Retinal pigment epithelial cell (primary cell): ENCODE measurements around the gene SLC9A4.

Experiments
- DNase-seq: peaks from one replicate; pipeline ENCODE4 v3.0.0-alpha.2; 2010; ENCODE audit warnings: low read depth
- H3K4me3 ChIP-seq: 2 replicates; pipeline ENCODE4 v1.5.1; 2011; ENCODE audit warnings: mild to moderate bottlenecking, low read length, control low read depth, moderate library complexity
- TF ChIP-seq, protein P1 (sequence below): conservative IDR thresholded peaks from 2 replicates; pipeline ENCODE4 v1.5.1; 2011; ENCODE audit warnings: low read depth, low read length, control low read depth, inconsistent platforms

SLC9A4 gene

DNA sequence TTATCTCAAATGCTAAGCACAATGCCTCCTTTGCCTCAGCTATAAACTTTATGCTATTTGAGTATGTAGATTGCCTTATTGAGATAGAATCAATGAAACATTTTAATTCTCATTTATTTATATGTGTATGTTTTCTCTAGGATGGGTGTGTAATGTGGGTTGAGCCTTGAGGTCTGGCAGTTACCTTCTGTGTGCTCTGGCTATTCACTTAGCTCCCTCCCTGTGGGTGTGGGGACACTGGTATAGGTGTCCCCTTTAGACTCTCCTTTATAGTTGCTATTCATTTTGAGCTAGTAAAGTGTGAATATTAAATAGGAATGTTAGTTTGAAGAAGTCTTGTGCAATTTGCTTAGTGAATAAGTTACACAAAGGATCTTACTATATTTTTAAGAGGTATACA lies 1.8 kb downstream of the SLC9A4 start:
- no peak overlapping the region for H3K4me3 ChIP-seq
- DNase-seq, result no peak
- TF ChIP-seq, protein P1, sequence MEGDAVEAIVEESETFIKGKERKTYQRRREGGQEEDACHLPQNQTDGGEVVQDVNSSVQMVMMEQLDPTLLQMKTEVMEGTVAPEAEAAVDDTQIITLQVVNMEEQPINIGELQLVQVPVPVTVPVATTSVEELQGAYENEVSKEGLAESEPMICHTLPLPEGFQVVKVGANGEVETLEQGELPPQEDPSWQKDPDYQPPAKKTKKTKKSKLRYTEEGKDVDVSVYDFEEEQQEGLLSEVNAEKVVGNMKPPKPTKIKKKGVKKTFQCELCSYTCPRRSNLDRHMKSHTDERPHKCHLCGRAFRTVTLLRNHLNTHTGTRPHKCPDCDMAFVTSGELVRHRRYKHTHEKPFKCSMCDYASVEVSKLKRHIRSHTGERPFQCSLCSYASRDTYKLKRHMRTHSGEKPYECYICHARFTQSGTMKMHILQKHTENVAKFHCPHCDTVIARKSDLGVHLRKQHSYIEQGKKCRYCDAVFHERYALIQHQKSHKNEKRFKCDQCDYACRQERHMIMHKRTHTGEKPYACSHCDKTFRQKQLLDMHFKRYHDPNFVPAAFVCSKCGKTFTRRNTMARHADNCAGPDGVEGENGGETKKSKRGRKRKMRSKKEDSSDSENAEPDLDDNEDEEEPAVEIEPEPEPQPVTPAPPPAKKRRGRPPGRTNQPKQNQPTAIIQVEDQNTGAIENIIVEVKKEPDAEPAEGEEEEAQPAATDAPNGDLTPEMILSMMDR, result no peak

DNA sequence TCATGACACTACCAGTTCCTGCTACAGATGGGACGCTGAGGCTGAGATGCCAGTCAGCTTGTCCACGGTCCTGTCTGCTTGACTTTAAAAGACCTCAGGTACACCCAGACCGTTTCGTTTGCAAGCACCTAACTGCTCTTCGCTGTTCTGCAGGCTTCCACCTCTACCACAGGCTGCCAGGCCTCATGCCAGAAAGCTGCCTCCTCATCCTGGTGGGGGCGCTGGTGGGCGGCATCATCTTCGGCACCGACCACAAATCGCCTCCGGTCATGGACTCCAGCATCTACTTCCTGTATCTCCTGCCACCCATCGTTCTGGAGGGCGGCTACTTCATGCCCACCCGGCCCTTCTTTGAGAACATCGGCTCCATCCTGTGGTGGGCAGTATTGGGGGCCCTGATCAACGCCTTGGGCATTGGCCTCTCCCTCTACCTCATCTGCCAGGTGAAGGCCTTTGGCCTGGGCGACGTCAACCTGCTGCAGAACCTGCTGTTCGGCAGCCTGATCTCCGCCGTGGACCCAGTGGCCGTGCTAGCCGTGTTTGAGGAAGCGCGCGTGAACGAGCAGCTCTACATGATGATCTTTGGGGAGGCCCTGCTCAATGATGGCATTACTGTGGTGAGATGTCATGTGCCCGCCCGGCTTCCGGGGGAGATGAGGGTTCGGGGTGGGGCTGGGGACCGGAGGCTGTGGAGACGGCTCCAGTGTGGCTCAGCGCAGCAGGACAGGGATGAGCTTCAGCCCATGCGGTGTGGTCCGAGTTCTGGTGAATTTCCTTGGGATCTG lies 5.9 kb downstream of the SLC9A4 start:
- no peak overlapping the region for H3K4me3 ChIP-seq
- no peak for DNase-seq
- TF ChIP-seq, protein P1, result no peak

DNA sequence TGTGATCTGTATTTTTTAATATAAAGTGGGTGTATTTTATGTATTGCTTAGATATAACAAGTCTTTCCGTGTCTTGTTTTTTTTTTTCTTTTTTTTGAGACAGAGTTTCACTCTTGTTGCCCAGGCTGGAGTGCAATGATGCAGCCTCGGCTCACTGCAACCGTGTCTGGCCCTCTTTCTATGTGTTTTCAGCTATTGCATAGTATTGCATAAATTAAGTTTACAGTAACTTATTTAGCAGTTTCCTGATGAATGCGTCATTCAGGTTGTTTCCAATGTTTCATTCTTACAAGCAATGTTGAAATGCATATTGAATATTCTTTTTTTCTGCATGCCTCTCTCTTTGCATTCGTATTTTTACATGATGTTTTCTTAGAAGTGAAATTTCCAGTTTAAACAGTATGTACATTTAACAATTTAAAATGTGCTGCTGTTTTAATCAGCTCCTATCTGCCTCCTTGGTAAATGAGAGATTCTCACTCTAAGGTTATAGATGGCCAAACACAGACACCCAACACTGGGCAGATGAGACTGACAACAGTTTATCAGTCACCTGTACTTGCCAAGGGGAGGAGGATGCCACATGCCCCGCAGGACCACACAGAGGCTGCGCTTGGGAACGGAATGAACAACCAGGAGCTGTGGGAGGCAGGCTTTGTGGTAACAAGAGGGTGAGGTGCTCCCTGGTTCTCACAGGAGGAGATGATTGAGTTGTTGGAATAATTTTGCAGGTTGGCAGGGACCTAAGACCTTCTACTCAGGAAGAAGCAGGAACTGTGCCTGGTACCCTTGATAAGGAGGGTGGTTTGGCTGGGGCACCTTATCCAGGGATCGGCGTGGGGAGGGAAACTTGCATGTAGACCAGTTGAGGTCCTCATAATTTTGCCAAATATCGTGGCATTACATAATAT lies 7.5 kb downstream of the SLC9A4 start:
- no peak for DNase-seq
- TF ChIP-seq, protein P1, result no peak
- H3K4me3 ChIP-seq, result no peak overlapping the region

DNA sequence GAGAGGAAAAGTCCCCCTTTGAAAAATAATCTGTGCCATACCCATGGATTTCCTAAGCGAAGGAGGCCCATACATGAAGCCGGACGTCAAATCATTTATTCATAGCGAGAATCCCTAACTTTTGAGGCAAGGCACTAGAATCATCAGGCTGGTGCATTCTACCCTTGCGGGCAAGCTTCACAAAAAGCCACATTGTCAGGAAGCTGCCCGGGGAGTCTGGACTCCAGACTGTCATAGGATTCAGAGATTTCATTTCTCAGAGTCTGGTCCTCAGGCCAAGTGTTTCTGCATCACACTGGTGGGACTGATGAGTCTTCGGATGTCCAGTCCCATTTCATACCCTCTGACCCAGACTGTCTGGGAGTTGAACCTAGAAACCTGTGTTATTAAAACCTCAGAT lies 8.9 kb downstream of the SLC9A4 start:
- H3K4me3 ChIP-seq, result no peak overlapping the region
- no peak for DNase-seq
- TF ChIP-seq, protein P1, result no peak

DNA sequence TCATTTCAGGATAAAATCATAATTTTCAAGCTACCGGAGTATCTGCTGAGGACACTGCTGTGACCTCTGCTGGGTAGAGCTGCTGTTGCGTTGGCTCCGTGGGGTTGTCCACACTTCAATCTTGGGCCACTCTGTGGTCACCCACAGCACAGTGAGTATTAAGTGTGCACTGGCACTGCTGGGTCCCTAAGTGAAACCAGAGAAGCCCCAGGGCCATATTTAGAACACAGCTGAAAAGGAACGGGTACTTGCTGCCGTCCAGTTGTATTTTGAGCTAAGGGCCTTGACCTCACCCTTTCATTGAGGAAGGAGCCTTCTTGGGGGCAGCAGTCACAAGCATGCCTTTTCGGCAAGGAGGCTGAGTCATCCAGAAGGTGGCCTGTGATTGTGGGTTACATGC lies 10.1 kb downstream of the SLC9A4 start:
- no peak overlapping the region for H3K4me3 ChIP-seq
- DNase-seq, result no peak
- TF ChIP-seq, protein P1, result no peak

DNA sequence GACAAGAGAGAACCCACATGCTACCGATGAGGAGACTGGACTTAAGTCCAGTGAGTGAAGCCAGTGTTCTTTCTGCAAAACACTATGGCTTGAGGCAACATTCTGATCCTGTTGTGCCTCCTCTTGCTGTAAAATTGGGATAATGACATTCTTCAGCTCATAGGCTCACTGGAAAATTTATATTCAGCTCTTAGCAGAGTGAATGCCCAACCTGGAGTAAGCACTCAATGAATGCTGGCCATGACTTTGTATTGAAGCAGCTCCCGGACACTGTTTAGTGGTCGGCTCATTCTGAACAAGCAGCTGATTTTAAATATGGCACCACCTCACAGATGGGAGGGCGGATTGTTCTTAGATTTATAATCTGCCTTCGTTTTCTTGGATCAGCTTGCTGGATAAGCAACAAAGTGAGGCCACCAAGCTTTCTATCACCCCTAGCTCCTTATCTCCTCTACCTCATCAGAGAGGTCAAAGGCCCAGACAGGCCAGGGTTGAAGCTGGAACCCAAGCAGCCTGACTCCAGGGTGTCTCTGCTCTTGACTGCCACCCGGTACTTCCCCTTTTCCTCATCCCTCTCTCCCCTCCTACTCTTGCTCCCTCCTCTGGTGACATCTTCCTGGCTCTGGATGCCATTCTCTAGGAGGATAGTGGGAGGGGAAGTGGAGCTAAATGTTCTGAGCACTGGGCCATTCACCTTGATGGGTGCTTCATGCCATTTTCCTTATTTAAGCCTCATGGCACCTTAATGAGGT lies 11.5 kb downstream of the SLC9A4 start:
- no peak overlapping the region for H3K4me3 ChIP-seq
- TF ChIP-seq, protein P1, result no peak
- DNase-seq, result no peak
